ENCODE measurements around the gene FTL. TPM values are rescaled to one million over a fixed set of nuclear protein-coding genes. Genes with fewer than 3 reads are reported as not detected.

FTL gene
- total RNA-seq, 2 experiments from 2014 or later: 616 to 627 TPM

GRCh38 chr19:48989701-48990291 is 24.7 kb downstream of the FTL start:
- no peak for ATAC-seq (ENCODE audit: poor library complexity)
- Mint-ChIP-seq H3K9me3 (no peaks in the 10 kb centered on the region), H3K4me1 (ENCODE audit: low read depth) (peaks cover 29% of the 10 kb centered on the region)

GRCh38 chr19:48990400-48990799 is 25.3 kb downstream of the FTL start:
- Histone ChIP-seq H3K4me1 (ENCODE audit: insufficient read depth, low read length) (peaks cover 41% of the 10 kb centered on the region), H3K36me3 (ENCODE audit: insufficient read depth, low read length) (peaks cover 16% of the 10 kb centered on the region), H3K9me3 (ENCODE audit: control insufficient read depth in 1 of 2, insufficient read depth in 1 of 2, low read length in 2 of 2) (no peaks in the 10 kb centered on the region), H3K27me3 (ENCODE audit: control insufficient read depth in 1 of 2, insufficient read depth in 2 of 2, low read length in 2 of 2) (no peaks in the 10 kb centered on the region), H3K4me3 (ENCODE audit: low read length) (no peak overlapping the region), H3K27ac (ENCODE audit: low read depth in 1 of 2, low read length in 2 of 2) (no peak overlapping the region)
- H3K27ac Mint-ChIP-seq: no peak overlapping the region
- ChIA-PET POLR2A (no interaction called here), CTCF (no interaction called here)
- ATAC-seq (ENCODE audit: poor library complexity): no peak
- H3K4me1 Mint-ChIP-seq (ENCODE audit: low read depth): peaks cover 35% of the 10 kb centered on the region
- H3K9me3 Mint-ChIP-seq: no peaks in the 10 kb centered on the region
- no peaks in the 10 kb centered on the region for H3K27me3 Mint-ChIP-seq
- intact Hi-C loops (cut with DNase I, micrococcal nuclease): loop anchor here (5.0 to 10.0 kb wide), 6 partner anchors 137 to 626 kb away; partner anchors contain the start of genes IZUMO1 (in 1 of the 2), SLC17A7 (in 1 of the 2), SYNGR4 (in 1 of the 2) and TMEM143 (in 1 of the 2)
- peaks cover 48% of the 10 kb centered on the region for H3K36me3 Mint-ChIP-seq (ENCODE audit: low read depth)
- peak overlapping the region; percentile 18 for H3K4me3 Mint-ChIP-seq
- no peak for DNase-seq
- no peak for TF ChIP-seq CTCF (IDR thresholded peaks at IDR 0.05)

More at GRCh38 chr19:48989701-48990291, 24.7 kb downstream of the FTL start:
- ChIA-PET POLR2A (no interaction called here), CTCF (no interaction called here)
- Mint-ChIP-seq H3K36me3 (ENCODE audit: low read depth) (peaks cover 52% of the 10 kb centered on the region), H3K27ac (no peak overlapping the region), H3K4me3 (peak overlapping the region; percentile 18), H3K27me3 (no peaks in the 10 kb centered on the region)
- H3K4me3 ChIP-seq (ENCODE audit: low read length): no peak overlapping the region
- intact Hi-C loops (cut with DNase I, micrococcal nuclease): loop anchor here (5.0 to 10.0 kb wide), 6 partner anchors 138 to 625 kb away; partner anchors contain the start of genes IZUMO1 (in 1 of the 2), SLC17A7 (in 1 of the 2), SYNGR4 (in 1 of the 2) and TMEM143 (in 1 of the 2)
- peaks cover 22% of the 10 kb centered on the region for H3K36me3 ChIP-seq (ENCODE audit: insufficient read depth, low read length)
- peaks cover 36% of the 10 kb centered on the region for H3K4me1 ChIP-seq (ENCODE audit: insufficient read depth, low read length)
- H3K27ac ChIP-seq (ENCODE audit: low read depth in 1 of 2, low read length in 2 of 2): no peak overlapping the region
- no peaks in the 10 kb centered on the region for H3K9me3 ChIP-seq (ENCODE audit: control insufficient read depth in 1 of 2, insufficient read depth in 1 of 2, low read length in 2 of 2)
- TF ChIP-seq CTCF (IDR thresholded peaks at IDR 0.05): no peak
- no peaks in the 10 kb centered on the region for H3K27me3 ChIP-seq (ENCODE audit: control insufficient read depth in 1 of 2, insufficient read depth in 2 of 2, low read length in 2 of 2)
- DNase-seq: no peak

GRCh38 chr19:48991011-48991609 is 26.0 kb downstream of the FTL start:
- peaks cover 11% of the 10 kb centered on the region for H3K36me3 ChIP-seq (ENCODE audit: insufficient read depth, low read length)
- ChIA-PET POLR2A (no interaction called here), CTCF (no interaction called here)
- H3K4me1 ChIP-seq (ENCODE audit: insufficient read depth, low read length): peaks cover 43% of the 10 kb centered on the region
- H3K4me3 Mint-ChIP-seq: no peak overlapping the region
- peaks cover 35% of the 10 kb centered on the region for H3K4me1 Mint-ChIP-seq (ENCODE audit: low read depth)
- peaks cover 47% of the 10 kb centered on the region for H3K36me3 Mint-ChIP-seq (ENCODE audit: low read depth)
- TF ChIP-seq CTCF (IDR thresholded peaks at IDR 0.05): no peak
- DNase-seq (peak in 1 of 14 experiments; percentile 37), ATAC-seq (ENCODE audit: poor library complexity) (no peak)
- no peaks in the 10 kb centered on the region for H3K9me3 Mint-ChIP-seq
- H3K27me3 Mint-ChIP-seq: no peaks in the 10 kb centered on the region
- H3K27me3 ChIP-seq (ENCODE audit: control insufficient read depth in 1 of 2, insufficient read depth in 2 of 2, low read length in 2 of 2): no peaks in the 10 kb centered on the region
- H3K27ac ChIP-seq (ENCODE audit: low read depth in 1 of 2, low read length in 2 of 2): no peak overlapping the region
- H3K9me3 ChIP-seq (ENCODE audit: control insufficient read depth in 1 of 2, insufficient read depth in 1 of 2, low read length in 2 of 2): no peaks in the 10 kb centered on the region
- H3K27ac Mint-ChIP-seq: no peak overlapping the region
- no peak overlapping the region for H3K4me3 ChIP-seq (ENCODE audit: low read length)
- intact Hi-C loops (cut with DNase I, micrococcal nuclease): loop anchor here (5.0 to 10.0 kb wide), 6 partner anchors 136 to 626 kb away; partner anchors contain the start of genes IZUMO1 (in 1 of the 2), SLC17A7 (in 1 of the 2), SYNGR4 (in 1 of the 2) and TMEM143 (in 1 of the 2)

Data from CD4-positive, alpha-beta T cell (primary cell).